ENCODE measurements around the gene SYT9. TPM values are rescaled to one million over a fixed set of nuclear protein-coding genes. Genes with fewer than 3 reads are reported as not detected.
A peak's percentile ranks its signal among the peaks of the same experiment; 100 is the strongest.

SYT9 gene
- polyA plus RNA-seq, 3 donors = not detected

- no peak for DNase-seq
- no CpG with 5 or more reads among the region's 1 CpG for WGBS (ENCODE audit: insufficient coverage)
- Histone ChIP-seq H3K4me3 (replicated peaks in 1 of 3; ENCODE audit: low read depth in 2 of 3, low read length in 3 of 3) (no peak overlapping the region), H3K27me3 (ENCODE audit: control insufficient read depth in 2 of 2, insufficient read depth in 2 of 2, low read length in 2 of 2) (no peaks in the 10 kb centered on the region), H3K9me3 (replicated peaks in 1 of 2; ENCODE audit: control insufficient read depth in 1 of 2, insufficient read depth in 1 of 2, low read length in 2 of 2) (no peaks in the 10 kb centered on the region), H3K27ac (ENCODE audit: low read depth in 1 of 2, low read length in 2 of 2) (no peak overlapping the region), H2AFZ (ENCODE audit: insufficient read depth, low read depth, low read length, poor library complexity, severe bottlenecking) (no peak overlapping the region), H4K20me1 (ENCODE audit: insufficient read depth, low read length) (no peaks in the 10 kb centered on the region), H3K36me3 (replicated peaks in 1 of 2; ENCODE audit: control insufficient read depth in 1 of 2, insufficient read depth in 2 of 2, low read length in 2 of 2) (no peaks in the 10 kb centered on the region), H3K4me1 (ENCODE audit: control insufficient read depth in 1 of 2, insufficient read depth in 2 of 2, low read length in 2 of 2) (no peaks in the 10 kb centered on the region), H3K4me2 (replicated peaks; ENCODE audit: extremely low read depth, low read length, poor library complexity, severe bottlenecking) (no peak overlapping the region), H3K79me2 (ENCODE audit: insufficient read depth, low read length) (no peaks in the 10 kb centered on the region), H3K9ac (ENCODE audit: insufficient read depth, low read length, poor library complexity, severe bottlenecking) (no peak overlapping the region)
- peaks cover 0 to 4% (median 4%) of the 10 kb centered on the region in 3 donors for H3K27me3 Mint-ChIP-seq (ENCODE audit: low read depth in 3 of 3)
- H3K9me3 Mint-ChIP-seq = peaks cover 0 to 4% (median 3%) of the 10 kb centered on the region in 7 donors
- peak overlapping the region in 1 of 7 donors; percentile 66 for H3K27ac Mint-ChIP-seq
- no peak overlapping the region for H3K4me3 Mint-ChIP-seq
- no peak for TF ChIP-seq CTCF (IDR thresholded peaks at IDR 0.05)
- H3K4me1 Mint-ChIP-seq = no peaks in the 10 kb centered on the region
- intact Hi-C loops (cut with micrococcal nuclease) = no loop called here
- H3K36me3 Mint-ChIP-seq = peaks cover 0 to 2% of the 10 kb centered on the region in 2 donors
These were observed 211.0 kb downstream of the SYT9 start for GRCh38 chr11:7462706-7463105.

GRCh38 chr11:7467652-7468051, 215.9 kb downstream of the SYT9 start:
- H3K4me3 ChIP-seq (replicated peaks in 1 of 3; ENCODE audit: low read depth in 2 of 3, low read length in 3 of 3) = no peak overlapping the region
- peaks cover 0 to 8% (median 3%) of the 10 kb centered on the region in 3 donors for H3K27me3 Mint-ChIP-seq (ENCODE audit: low read depth in 3 of 3)

More at GRCh38 chr11:7467652-7468051, 215.9 kb downstream of the SYT9 start:
- Mint-ChIP-seq H3K27ac (no peak overlapping the region), H3K4me3 (no peak overlapping the region), H3K4me1 (no peaks in the 10 kb centered on the region), H3K9me3 (peaks cover 0 to 9% (median 3%) of the 10 kb centered on the region in 7 donors), H3K36me3 (peaks cover 0 to 3% of the 10 kb centered on the region in 2 donors)
- intact Hi-C loops (cut with micrococcal nuclease) = no loop called here
- H4K20me1 ChIP-seq (ENCODE audit: insufficient read depth, low read length) = no peaks in the 10 kb centered on the region
- no peaks in the 10 kb centered on the region for H3K27me3 ChIP-seq (ENCODE audit: control insufficient read depth in 2 of 2, insufficient read depth in 2 of 2, low read length in 2 of 2)
- no peaks in the 10 kb centered on the region for H3K9me3 ChIP-seq (replicated peaks in 1 of 2; ENCODE audit: control insufficient read depth in 1 of 2, insufficient read depth in 1 of 2, low read length in 2 of 2)
- DNase-seq = peak in 1 of 3 donors; percentile 7
- H3K36me3 ChIP-seq (replicated peaks in 1 of 2; ENCODE audit: control insufficient read depth in 1 of 2, insufficient read depth in 2 of 2, low read length in 2 of 2) = no peaks in the 10 kb centered on the region
- WGBS (ENCODE audit: insufficient coverage) = 83% methylated on average over 2 of the region's 2 CpGs
- H3K9ac ChIP-seq (ENCODE audit: insufficient read depth, low read length, poor library complexity, severe bottlenecking) = no peak overlapping the region
- no peak overlapping the region for H2AFZ ChIP-seq (ENCODE audit: insufficient read depth, low read depth, low read length, poor library complexity, severe bottlenecking)
- H3K79me2 ChIP-seq (ENCODE audit: insufficient read depth, low read length) = no peaks in the 10 kb centered on the region
- no peaks in the 10 kb centered on the region for H3K4me1 ChIP-seq (ENCODE audit: control insufficient read depth in 1 of 2, insufficient read depth in 2 of 2, low read length in 2 of 2)
- no peak overlapping the region for H3K4me2 ChIP-seq (replicated peaks; ENCODE audit: extremely low read depth, low read length, poor library complexity, severe bottlenecking)
- H3K27ac ChIP-seq (ENCODE audit: low read depth in 1 of 2, low read length in 2 of 2) = no peak overlapping the region
- TF ChIP-seq CTCF (IDR thresholded peaks at IDR 0.05) = no peak
